A549 (cell line): ENCODE results near the gene ITCH. TPM values are rescaled to one million over a fixed set of nuclear protein-coding genes. Genes with fewer than 3 reads are reported as not detected.

ENCODE experiments used
- ATAC-seq, 2 experiments: fragments of 200-7000 bp in 1 of 2; fragments of >200 bp in 1 of 2; cut with Nextera tagmentation in 1 of 2; cut with Tn5 transposase in 1 of 2; 3 replicates each; pipeline versions ENCODE4 v1.8.0 to v1.9.1; 2018 to 2020; ENCODE audit warnings: mild to moderate bottlenecking in 1 of 2, moderate library complexity in 1 of 2
- CTCF ChIA-PET: fragments of 300-600 bp; sonication (Branson Sonifier 250); formaldehyde crosslinking; extraction: SDS; loops from one replicate; lab custom pipeline; 2021; ENCODE audit warnings: antibody characterized with exemption, inconsistent platforms; lab: Yijun Ruan, JAX
- POLR2A ChIA-PET: fragments of 350-600 bp; formaldehyde crosslinking; extraction: SDS; loops from one replicate; lab custom pipeline; 2021; ENCODE audit warnings: antibody characterized with exemption, inconsistent platforms; lab: Yijun Ruan, JAX
- DNase-seq, 2 experiments: peaks; one replicate each; pipeline versions ENCODE4 v3.0.0 to v3.0.0-alpha.2; 2011 to 2016; ENCODE audit warnings: low read depth in 1 of 2, low spot score in 1 of 2
- FAIRE-seq: peaks from 2 replicates; lab custom pipeline; 2011; peaks lifted over from hg19 to GRCh38; lab: Jason Lieb, UNC
- H3K27ac ChIP-seq, 2 experiments: fragments of >200 bp; sonication (Bioruptor Twin); formaldehyde crosslinking; 3 replicates each; pipeline ENCODE4 v1.5.1; 2016 to 2017
- H3K4me1 ChIP-seq: fragments of >200 bp; sonication (Bioruptor Twin); formaldehyde crosslinking; 3 replicates; pipeline ENCODE4 v1.6.1; 2016
- H3K4me2 ChIP-seq: fragments of >200 bp; sonication (Bioruptor Twin); formaldehyde crosslinking; 3 replicates; pipeline ENCODE4 v1.6.1; 2016
- H3K4me3 ChIP-seq: fragments of >200 bp; sonication (Bioruptor Twin); formaldehyde crosslinking; 3 replicates; pipeline ENCODE4 v1.5.1; 2016
- H3K9me3 ChIP-seq: fragments of >200 bp; sonication (Bioruptor Twin); formaldehyde crosslinking; 3 replicates; pipeline ENCODE4 v1.6.1; 2016
- ATOH8 ChIP-seq: fragments of 250-450 bp; sonication (Bioruptor Pico); IDR thresholded peaks from 2 replicates; pipeline ENCODE4 v1.5.0; 2020; ENCODE audit warnings: low read depth, mild to moderate bottlenecking, moderate library complexity
- BCL3 ChIP-seq: fragments of >200 bp; sonication (Bioruptor Twin); formaldehyde crosslinking; IDR thresholded peaks from 3 replicates; pipeline ENCODE4 v1.6.1; 2016
- CBX8 ChIP-seq: fragments of 200-600 bp; sonication (generic); IDR thresholded peaks from 2 replicates; pipeline ENCODE4 v1.6.1; 2016
- E2F6 ChIP-seq: IDR thresholded peaks from 2 replicates; pipeline ENCODE4 v1.6.1; 2012; ENCODE audit warnings: low read depth, borderline replicate concordance
- EHMT2 ChIP-seq: fragments of 200-600 bp; sonication (generic); IDR thresholded peaks from 2 replicates; pipeline ENCODE4 v1.6.1; 2016; ENCODE audit warnings: antibody characterized with exemption, low read depth, mild to moderate bottlenecking, moderate library complexity
- EP300 ChIP-seq, 2 experiments: fragments of >200 bp; sonication (Bioruptor Twin); formaldehyde crosslinking; IDR thresholded peaks; 2 replicates in 1 of 2; 3 replicates in 1 of 2; pipeline ENCODE4 v1.6.1; 2016 to 2017
- FOSB ChIP-seq: fragments of 250-450 bp; sonication (Bioruptor Pico); IDR thresholded peaks from 2 replicates; pipeline ENCODE4 v1.5.0; 2020; ENCODE audit warnings: mild to moderate bottlenecking, moderate library complexity
- FOSL2 ChIP-seq, 2 experiments: fragments of 450-650 bp in 1 of 2; fragments of >200 bp in 1 of 2; sonication (Bioruptor Twin) in 1 of 2; formaldehyde crosslinking; IDR thresholded peaks; 2 replicates each; pipeline versions ENCODE4 v1.5.0 to v1.6.1; 2016 to 2020; ENCODE audit warnings: mild to moderate bottlenecking in 1 of 2, moderate library complexity in 1 of 2
- GATA3 ChIP-seq: IDR thresholded peaks from 2 replicates; pipeline ENCODE4 v1.6.1; 2012; ENCODE audit warnings: borderline replicate concordance
- HDAC2 ChIP-seq: fragments of 200-600 bp; sonication (generic); IDR thresholded peaks from 2 replicates; pipeline ENCODE4 v1.6.1; 2016
- HES2 ChIP-seq: fragments of >200 bp; sonication (Bioruptor Twin); formaldehyde crosslinking; IDR thresholded peaks from 2 replicates; pipeline ENCODE4 v1.6.1; 2016
- HEYL ChIP-seq: fragments of 250-450 bp; sonication (Bioruptor Pico); IDR thresholded peaks from 2 replicates; pipeline ENCODE4 v1.8.0; 2021; ENCODE audit warnings: mild to moderate bottlenecking, moderate library complexity
- MYC ChIP-seq: IDR thresholded peaks from 2 replicates; pipeline ENCODE4 v1.6.1; 2012; ENCODE audit warnings: mild to moderate bottlenecking, inconsistent platforms, low read length, improper control_type of control experiment, borderline replicate concordance
- POLR2A ChIP-seq: IDR thresholded peaks from 2 replicates; pipeline ENCODE4 v1.6.1; 2012; ENCODE audit warnings: mild to moderate bottlenecking, low read length
- RAD21 ChIP-seq, 2 experiments: fragments of >200 bp in 1 of 2; sonication (Bioruptor Twin) in 1 of 2; formaldehyde crosslinking in 1 of 2; IDR thresholded peaks in 1 of 2; conservative IDR thresholded peaks in 1 of 2; 2 replicates in 1 of 2; 3 replicates in 1 of 2; pipeline ENCODE4 v1.6.1; 2012 to 2018; ENCODE audit warnings: inconsistent platforms in 1 of 2
- REST ChIP-seq: fragments of 200-600 bp; sonication (generic); IDR thresholded peaks from 2 replicates; pipeline ENCODE4 v1.6.1; 2016; ENCODE audit warnings: antibody characterized with exemption, mild to moderate bottlenecking, moderate library complexity
- RNF2 ChIP-seq: fragments of 200-600 bp; sonication (generic); IDR thresholded peaks from 2 replicates; pipeline ENCODE4 v1.6.1; 2016; ENCODE audit warnings: low read depth, mild to moderate bottlenecking, antibody characterized with exemption, moderate library complexity, borderline replicate concordance
- SMC3 ChIP-seq: fragments of >200 bp; sonication (Bioruptor Twin); formaldehyde crosslinking; IDR thresholded peaks from 3 replicates; pipeline ENCODE4 v1.6.1; 2018; ENCODE audit warnings: inconsistent platforms
- SREBF2 ChIP-seq: fragments of 450-650 bp; IDR thresholded peaks from 2 replicates; pipeline ENCODE4 v1.6.1; 2014; ENCODE audit warnings: mild to moderate bottlenecking, moderate library complexity
- TFCP2L1 ChIP-seq: fragments of 250-450 bp; sonication (Bioruptor Pico); IDR thresholded peaks from 2 replicates; pipeline ENCODE4 v1.5.0; 2021; ENCODE audit warnings: mild to moderate bottlenecking
- ZFP36 ChIP-seq: fragments of 450-650 bp; IDR thresholded peaks from 2 replicates; pipeline ENCODE4 v1.6.1; 2014; ENCODE audit warnings: borderline replicate concordance; ENCODE audit not compliant: partially characterized antibody
- ZNF302 ChIP-seq: fragments of 250-450 bp; sonication (Bioruptor Pico); IDR thresholded peaks from 2 replicates; pipeline ENCODE4 v1.9.0; 2021; ENCODE audit warnings: inconsistent platforms, mild to moderate bottlenecking, moderate library complexity
- ZSCAN20 ChIP-seq: fragments of 250-450 bp; sonication (Bioruptor Pico); IDR thresholded peaks from 2 replicates; pipeline ENCODE4 v1.8.0; 2022; ENCODE audit warnings: mild to moderate bottlenecking, moderate library complexity
- WGBS: methylation state at CpG from one replicate; pipeline ENCODE4 v1.1.6; 2017; ENCODE audit errors: missing lambda C conversion rate; 5-methylcytosine and 5-hydroxymethylcytosine counted together
- polyA plus RNA-seq, 4 experiments: library from polyadenylated mRNA; depleted of rRNA in 3 of 4; stranded (reverse); fragments of >200 nt; fragmentation: RNase III in 1 of 4; extraction: RNeasy Plus Mini Kit Qiagen cat#74134 plus additional on column Dnase treatment in 1 of 4; gene quantifications; 2 replicates in 3 of 4; 3 replicates in 1 of 4; pipeline ENCODE4 v1.2.3, GENCODE V29; 2011 to 2017

The ITCH gene
- polyA plus RNA-seq, 2 of the 4 experiments (the other 2 are of a cell fraction): 23.9 to 24.4 TPM

GRCh38 chr20:34543463-34544056 lies 180.5 kb downstream of the ITCH start:
- no peak for DNase-seq
- FAIRE-seq: no peak
- Histone ChIP-seq H3K27ac (no peak overlapping the region), H3K4me2 (no peak overlapping the region), H3K4me1 (no peaks in the 10 kb centered on the region), H3K4me3 (no peak overlapping the region), H3K9me3 (no peaks in the 10 kb centered on the region)
- ChIA-PET POLR2A (no interaction called here), CTCF (interaction anchor here (0.7 to 2.0 kb wide), 5 partner anchors 14 to 231 kb away, joined by 3 to 9 read pairs (median 3); no protein-coding TSS in a partner anchor)
- TF ChIP-seq HEYL (CRISPR knock-in tag): no peak
- no peak for TF ChIP-seq POLR2A
- TF ChIP-seq GATA3: no peak
- TF ChIP-seq REST: no peak
- no peak for TF ChIP-seq ZSCAN20
- TF ChIP-seq ZFP36: no peak
- no peak for TF ChIP-seq RAD21 (conservative IDR thresholded peaks at IDR 0.05 in 1 of 2, IDR thresholded peaks at IDR 0.05 in 1 of 2)
- TF ChIP-seq CBX8: no peak
- TF ChIP-seq SMC3: no peak
- TF ChIP-seq FOSL2 (IDR thresholded peaks at IDR 0.05): no peak
- no peak for TF ChIP-seq FOSL2 (CRISPR knock-in tag; IDR thresholded peaks at IDR 0.05)
- no peak for TF ChIP-seq HDAC2
- TF ChIP-seq SREBF2: no peak
- TF ChIP-seq ATOH8 (CRISPR knock-in tag): no peak
- no peak for TF ChIP-seq HES2
- no peak for TF ChIP-seq TFCP2L1
- no peak for TF ChIP-seq FOSB
- TF ChIP-seq EHMT2: no peak
- TF ChIP-seq BCL3: no peak
- no peak for TF ChIP-seq E2F6
- ATAC-seq: no peak
- WGBS: 80% methylated on average over 12 of the region's 12 CpGs

- CTCF ChIA-PET: interaction anchor here (0.7 to 2.0 kb wide), 7 partner anchors 9 to 232 kb away, joined by 3 to 9 read pairs (median 3); no protein-coding TSS in a partner anchor
- ATAC-seq: no peak; a peak in 1 of 6 replicates
- TF ChIP-seq CBX8 (no peak), EP300 (IDR thresholded peaks at IDR 0.05) (no peak), RNF2 (no peak), MYC (no peak), ZNF302 (CRISPR knock-in tag) (no peak), GATA3 (no peak), BCL3 (no peak)
- TF ChIP-seq, all 56 proteins: peak for 0
- DNase-seq (no peak), FAIRE-seq (no peak)
- POLR2A ChIA-PET: no interaction called here
- WGBS: 88% methylated on average over 19 of the region's 19 CpGs
- Histone ChIP-seq H3K27ac (no peak overlapping the region), H3K4me3 (no peak overlapping the region), H3K4me2 (no peak overlapping the region), H3K9me3 (no peaks in the 10 kb centered on the region), H3K4me1 (no peaks in the 10 kb centered on the region)
Measured at GRCh38 chr20:34544109-34544796, 181.2 kb downstream of the ITCH start.
